Ovary (tissue), 9 donors: Measurements from ENCODE around the gene BNC1. TPM values are rescaled to one million over a fixed set of nuclear protein-coding genes. Genes with fewer than 3 reads are reported as not detected.
"Not testable (repeated sequence)": the region's sequence is repeated elsewhere in the genome, so short reads cannot be mapped to it uniquely, and the experiment has no call there.

Experiments
- DNase-seq, 5 donors: peaks; one replicate each; pipeline ENCODE4 v3.0.0-alpha.2; 2019 to 2020
- H3K27ac ChIP-seq, 2 donors: fragments of 200-600 bp; one replicate each; pipeline versions ENCODE4 v1.5.1 to v1.8.0; 2019 to 2022
- H3K27me3 ChIP-seq: fragments of 200-600 bp; one replicate; pipeline ENCODE4 v1.8.0; 2022
- H3K36me3 ChIP-seq: fragments of 200-600 bp; sonication (generic); one replicate; pipeline ENCODE4 v1.5.1; 2019
- H3K4me1 ChIP-seq: one replicate; pipeline ENCODE4 v1.8.1; 2013; ENCODE audit warnings: mild to moderate bottlenecking, moderate library complexity; ENCODE audit not compliant: insufficient read depth
- H3K4me3 ChIP-seq: fragments of 200-600 bp; sonication (generic); one replicate; pipeline ENCODE4 v1.5.1; 2017
- H3K9me3 ChIP-seq, 2 donors: fragments of 200-600 bp in 1 of 2; sonication (generic) in 1 of 2; one replicate each; pipeline versions ENCODE4 v1.5.1 to v1.8.1; 2013 to 2019; ENCODE audit warnings: mild to moderate bottlenecking in 1 of 2, moderate library complexity in 1 of 2
- CTCF ChIP-seq, 3 donors: fragments of 450-650 bp in 2 of 3; fragments of 200-600 bp in 1 of 3; IDR thresholded peaks; one replicate each; pipeline versions ENCODE4 v1.5.1 to v1.8.0; 2016 to 2022; ENCODE audit warnings: antibody characterized with exemption in 3 of 3, mild to moderate bottlenecking in 1 of 3
- EP300 ChIP-seq: sonication (generic); formaldehyde crosslinking; IDR thresholded peaks from one replicate; pipeline ENCODE4 v1.6.1; 2017; ENCODE audit warnings: antibody characterized with exemption
- POLR2A ChIP-seq: fragments of 450-650 bp; IDR thresholded peaks from one replicate; pipeline ENCODE4 v1.6.1; 2017; ENCODE audit warnings: antibody characterized with exemption, mild to moderate bottlenecking, moderate library complexity
- WGBS, 3 donors: extraction: QIAGEN DNeasy Blood & Tissue Kit in 1 of 3; methylation state at CpG; one replicate each; pipeline versions ENCODE4 v1.1.5 to v1.1.7; 2013 to 2017; 5-methylcytosine and 5-hydroxymethylcytosine counted together
- intact Hi-C, 4 donors: fragments of 100-400 bp; cut with DNase I; formaldehyde crosslinking; loops; one replicate each; pipeline versions ENCODE4 v1.11.0 to v1.15.1; 2022 to 2023
- polyA plus RNA-seq, 2 donors: library from polyadenylated mRNA; stranded (reverse); fragments of 200-250 nt in 1 of 2; fragments of 350-450 nt in 1 of 2; fragmentation: Illumina TruSeq in 1 of 2; extraction: RNeasy Lipid Tissue Mini Kit (QIAGEN cat#74804) in 1 of 2; gene quantifications; one replicate each; pipeline ENCODE4 v1.2.3, GENCODE V29; 2013 to 2014
- total RNA-seq, 7 donors: library from RNA; depleted of rRNA in 2 of 7; stranded (reverse); fragments of >200 nt in 2 of 7; fragmentation: NEBNext Ultra II Directional in 3 of 7; extraction: Animal tissue kit (Norgen Biotek cat#: 25700) in 3 of 7; gene quantifications; one replicate each; pipeline versions ENCODE4 v1.1.0 to v1.2.4, GENCODE V29; 2016 to 2023
- donor health status: DM: no; HTN: no; CAD: no; lungs with moderate emphysema.
- donor health status: DM: no; HTN: no; CAD: no.
- donor health status: Bipolar disorder and iron deficiency.
- donor health status: DM: yes; HTN: yes; CAD: no.
- donor health status: DM: no; HTN: no; CAD: no.
- donor health status: DM: yes; HTN: yes; CAD: no.

BNC1 gene
- total and polyA plus RNA-seq, 9 donors, result 0.23 to 31.6 (median 0.47) TPM

- no peak overlapping the region for H3K27ac ChIP-seq
- WGBS, 3 donors, result 8 to 15% (median 14%) methylated on average over 1 of the region's 1 CpG
- intact Hi-C loops, result no loop called here
- H3K9me3 ChIP-seq, result no peaks in the 10 kb centered on the region
- no peak for DNase-seq
- H3K4me3 ChIP-seq, result no peak overlapping the region
- no peaks in the 10 kb centered on the region for H3K4me1 ChIP-seq
- no peaks in the 10 kb centered on the region for H3K27me3 ChIP-seq
- no peak for TF ChIP-seq CTCF (IDR thresholded peaks at IDR 0.05)
- no peak for TF ChIP-seq EP300
- TF ChIP-seq POLR2A, result no peak
- no peaks in the 10 kb centered on the region for H3K36me3 ChIP-seq
Observed at GRCh38 chr15:83270176-83270575, 14.3 kb downstream of the BNC1 start.

- no peak overlapping the region for H3K27ac ChIP-seq
Observed at GRCh38 chr15:83268147-83268546, 16.3 kb downstream of the BNC1 start.

GRCh38 chr15:83262594-83263315 is 21.7 kb downstream of the BNC1 start:
- WGBS, 3 donors, result 82 to 86% (median 85%) methylated on average over 7 of the region's 7 CpGs
- Histone ChIP-seq H3K27me3 (no peaks in the 10 kb centered on the region), H3K27ac (no peak overlapping the region), H3K4me1 (no peaks in the 10 kb centered on the region), H3K36me3 (no peaks in the 10 kb centered on the region), H3K4me3 (no peak overlapping the region), H3K9me3 (no peaks in the 10 kb centered on the region)
- intact Hi-C loops, result no loop called here
- no peak for DNase-seq
- TF ChIP-seq CTCF (IDR thresholded peaks at IDR 0.05) (no peak), EP300 (no peak), POLR2A (no peak)

More at GRCh38 chr15:83268147-83268546, 16.3 kb downstream of the BNC1 start:
- H3K36me3 ChIP-seq, result no peaks in the 10 kb centered on the region
- no peak for DNase-seq
- WGBS, 3 donors, result 77 to 86% (median 77%) methylated on average over 4 of the region's 4 CpGs
- H3K27me3 ChIP-seq, result no peaks in the 10 kb centered on the region
- no peaks in the 10 kb centered on the region for H3K9me3 ChIP-seq
- H3K4me1 ChIP-seq, result no peaks in the 10 kb centered on the region
- intact Hi-C loops, result no loop called here
- TF ChIP-seq EP300 (no peak), POLR2A (no peak), CTCF (IDR thresholded peaks at IDR 0.05) (no peak)
- no peak overlapping the region for H3K4me3 ChIP-seq

DNA sequence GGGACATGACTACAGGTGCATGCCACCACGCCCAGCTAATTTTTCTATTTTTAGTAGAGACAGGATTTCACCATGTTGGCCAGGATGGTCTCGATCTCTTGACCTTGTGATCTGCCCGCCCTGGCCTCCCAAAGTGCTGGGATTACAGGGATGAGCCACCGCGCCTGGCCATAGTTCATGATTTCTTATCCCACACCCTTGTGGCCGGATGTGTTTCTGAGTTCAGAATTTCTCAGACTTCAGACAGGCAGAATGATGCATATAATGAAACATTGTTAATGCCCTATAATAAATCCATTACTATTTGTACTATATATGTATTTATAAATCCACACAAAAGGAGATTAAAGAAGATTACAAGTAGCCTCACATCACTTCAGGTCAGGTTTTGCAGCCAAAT is 22.3 kb downstream of the BNC1 start:
- 89 to 92% (median 89%) methylated on average over 6 of the region's 6 CpGs for WGBS, 3 donors
- H3K27me3 ChIP-seq, intact Hi-C loops: not testable (repeated sequence)

DNA sequence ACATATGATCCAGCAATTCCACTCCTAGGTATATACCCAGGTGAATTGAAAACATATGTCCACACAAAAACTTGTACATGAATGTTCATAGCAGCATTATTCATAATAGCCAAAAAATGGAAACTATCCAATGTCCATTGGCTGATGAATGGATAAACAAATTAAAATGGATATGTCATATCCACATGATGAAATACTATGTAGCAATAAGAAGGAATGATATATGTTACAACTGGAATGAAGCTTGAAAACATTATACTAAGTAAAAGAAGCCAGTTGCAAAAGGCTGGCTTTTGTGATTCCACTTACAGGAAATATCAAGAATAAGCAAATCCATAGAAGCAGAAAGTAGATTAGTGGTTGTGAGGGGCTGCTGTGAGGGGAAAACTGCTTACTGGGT is 33.7 kb downstream of the BNC1 start:
- Histone ChIP-seq H3K27me3 (no peaks in the 10 kb centered on the region), H3K9me3 (no peaks in the 10 kb centered on the region), H3K36me3 (no peaks in the 10 kb centered on the region), H3K27ac (no peak overlapping the region), H3K4me1 (no peaks in the 10 kb centered on the region), H3K4me3 (no peak overlapping the region)
- no peak for DNase-seq
- intact Hi-C loops, result no loop called here
- TF ChIP-seq POLR2A (no peak), CTCF (IDR thresholded peaks at IDR 0.05) (no peak), EP300 (no peak)

More for the DNA sequence above, 22.3 kb downstream of the BNC1 start:
- not testable (repeated sequence) for H3K9me3 ChIP-seq, H3K4me1 ChIP-seq, H3K36me3 ChIP-seq, DNase-seq, H3K4me3 ChIP-seq, H3K27ac ChIP-seq
